ENCODE results near the gene CPEB4. TPM values are rescaled to one million over a fixed set of nuclear protein-coding genes. Genes with fewer than 3 reads are reported as not detected.

CPEB4 gene
- total and polyA plus RNA-seq, 10 donors, result 2.3 to 107 (median 81.0) TPM

DNA sequence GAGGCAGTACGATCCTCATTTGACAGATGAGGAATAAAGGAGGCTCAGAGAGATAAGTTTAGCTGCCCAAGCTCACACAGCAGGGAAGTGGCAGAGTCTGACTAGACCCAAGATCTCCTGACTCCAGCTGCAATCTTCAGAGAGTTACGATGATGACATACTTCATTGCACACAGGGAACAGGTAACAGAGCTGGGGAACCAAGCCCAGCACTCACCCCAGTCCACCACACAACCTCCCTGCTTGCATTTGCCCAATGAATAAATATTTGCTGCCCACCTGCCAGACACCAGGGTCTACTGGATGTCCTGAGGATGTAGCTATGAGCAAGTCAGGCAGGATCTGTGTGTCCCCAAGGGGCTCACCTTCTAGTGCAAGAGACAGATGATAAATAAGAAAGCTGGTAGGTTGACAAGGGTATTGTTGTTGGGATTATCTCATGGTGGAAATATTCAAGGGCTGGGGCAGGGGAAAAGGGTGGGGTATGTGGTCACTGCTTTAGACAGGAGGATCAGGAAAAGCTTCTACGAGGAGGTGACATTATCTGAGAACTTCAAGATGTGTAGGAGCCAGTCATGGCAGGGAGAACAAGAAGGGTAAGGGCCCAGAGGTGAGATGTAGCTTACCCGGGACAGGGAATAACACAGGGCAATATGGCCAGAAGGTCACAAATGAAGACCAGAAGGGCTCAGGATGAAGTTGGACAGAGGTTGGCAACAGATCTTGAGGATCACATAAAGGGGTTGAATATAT, 28.6 kb upstream of the CPEB4 start:
- no peaks in the 10 kb centered on the region for H3K9me3 ChIP-seq
- no peak for DNase-seq
- intact Hi-C loops (cut with DNase I; ENCODE audit: low total_unique reads), result no loop called here
- TF ChIP-seq POLR2A (IDR thresholded peaks at IDR 0.05) (no peak), POLR2AphosphoS5 (IDR thresholded peaks at IDR 0.05) (no peak)
- TF ChIP-seq, protein P1, sequence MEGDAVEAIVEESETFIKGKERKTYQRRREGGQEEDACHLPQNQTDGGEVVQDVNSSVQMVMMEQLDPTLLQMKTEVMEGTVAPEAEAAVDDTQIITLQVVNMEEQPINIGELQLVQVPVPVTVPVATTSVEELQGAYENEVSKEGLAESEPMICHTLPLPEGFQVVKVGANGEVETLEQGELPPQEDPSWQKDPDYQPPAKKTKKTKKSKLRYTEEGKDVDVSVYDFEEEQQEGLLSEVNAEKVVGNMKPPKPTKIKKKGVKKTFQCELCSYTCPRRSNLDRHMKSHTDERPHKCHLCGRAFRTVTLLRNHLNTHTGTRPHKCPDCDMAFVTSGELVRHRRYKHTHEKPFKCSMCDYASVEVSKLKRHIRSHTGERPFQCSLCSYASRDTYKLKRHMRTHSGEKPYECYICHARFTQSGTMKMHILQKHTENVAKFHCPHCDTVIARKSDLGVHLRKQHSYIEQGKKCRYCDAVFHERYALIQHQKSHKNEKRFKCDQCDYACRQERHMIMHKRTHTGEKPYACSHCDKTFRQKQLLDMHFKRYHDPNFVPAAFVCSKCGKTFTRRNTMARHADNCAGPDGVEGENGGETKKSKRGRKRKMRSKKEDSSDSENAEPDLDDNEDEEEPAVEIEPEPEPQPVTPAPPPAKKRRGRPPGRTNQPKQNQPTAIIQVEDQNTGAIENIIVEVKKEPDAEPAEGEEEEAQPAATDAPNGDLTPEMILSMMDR (IDR thresholded peaks at IDR 0.05 in 8 of 11, conservative IDR thresholded peaks at IDR 0.05 in 3 of 11), result no peak
- H3K4me3 ChIP-seq, result no peak overlapping the region
- peak overlapping the region in 1 of 8 donors; percentile 53 for H3K27ac ChIP-seq
- no peaks in the 10 kb centered on the region for H3K36me3 ChIP-seq
- WGBS, 5 donors, result 75 to 82% (median 82%) methylated on average over 4 of the region's 4 CpGs
- peaks cover 0 to 34% (median 18%) of the 10 kb centered on the region in 6 donors for H3K4me1 ChIP-seq
- H3K27me3 ChIP-seq (replicated peaks in 1 of 7), result no peaks in the 10 kb centered on the region

GRCh38 chr5:173862047-173862477, 26.1 kb upstream of the CPEB4 start:
- Histone ChIP-seq H3K27ac (no peak overlapping the region), H3K36me3 (no peaks in the 10 kb centered on the region), H3K9me3 (no peaks in the 10 kb centered on the region), H3K4me3 (no peak overlapping the region), H3K4me1 (peaks cover 0 to 59% (median 38%) of the 10 kb centered on the region in 6 donors), H3K27me3 (replicated peaks in 1 of 7) (no peaks in the 10 kb centered on the region)
- 82 to 92% (median 87%) methylated on average over 4 of the region's 4 CpGs for WGBS, 5 donors
- TF ChIP-seq, protein P1 (IDR thresholded peaks at IDR 0.05 in 8 of 11, conservative IDR thresholded peaks at IDR 0.05 in 3 of 11), result no peak
- TF ChIP-seq POLR2AphosphoS5 (IDR thresholded peaks at IDR 0.05) (no peak), POLR2A (IDR thresholded peaks at IDR 0.05) (no peak)
- DNase-seq, result no peak
- intact Hi-C loops (cut with DNase I; ENCODE audit: low total_unique reads), result no loop called here

GRCh38 chr5:173863359-173863758, 24.8 kb upstream of the CPEB4 start:
- intact Hi-C loops (cut with DNase I; ENCODE audit: low total_unique reads), result no loop called here
- no peak for DNase-seq
- Histone ChIP-seq H3K4me1 (peaks cover 0 to 69% (median 36%) of the 10 kb centered on the region in 6 donors), H3K27me3 (replicated peaks in 1 of 7) (no peaks in the 10 kb centered on the region), H3K36me3 (no peaks in the 10 kb centered on the region), H3K27ac (peak overlapping the region in 1 of 8 donors; percentile 93), H3K9me3 (no peaks in the 10 kb centered on the region), H3K4me3 (no peak overlapping the region)
- TF ChIP-seq POLR2A (IDR thresholded peaks at IDR 0.05) (no peak), POLR2AphosphoS5 (IDR thresholded peaks at IDR 0.05) (no peak)
- WGBS, 5 donors, result 67 to 85% (median 79%) methylated on average over 3 of the region's 3 CpGs

DNA sequence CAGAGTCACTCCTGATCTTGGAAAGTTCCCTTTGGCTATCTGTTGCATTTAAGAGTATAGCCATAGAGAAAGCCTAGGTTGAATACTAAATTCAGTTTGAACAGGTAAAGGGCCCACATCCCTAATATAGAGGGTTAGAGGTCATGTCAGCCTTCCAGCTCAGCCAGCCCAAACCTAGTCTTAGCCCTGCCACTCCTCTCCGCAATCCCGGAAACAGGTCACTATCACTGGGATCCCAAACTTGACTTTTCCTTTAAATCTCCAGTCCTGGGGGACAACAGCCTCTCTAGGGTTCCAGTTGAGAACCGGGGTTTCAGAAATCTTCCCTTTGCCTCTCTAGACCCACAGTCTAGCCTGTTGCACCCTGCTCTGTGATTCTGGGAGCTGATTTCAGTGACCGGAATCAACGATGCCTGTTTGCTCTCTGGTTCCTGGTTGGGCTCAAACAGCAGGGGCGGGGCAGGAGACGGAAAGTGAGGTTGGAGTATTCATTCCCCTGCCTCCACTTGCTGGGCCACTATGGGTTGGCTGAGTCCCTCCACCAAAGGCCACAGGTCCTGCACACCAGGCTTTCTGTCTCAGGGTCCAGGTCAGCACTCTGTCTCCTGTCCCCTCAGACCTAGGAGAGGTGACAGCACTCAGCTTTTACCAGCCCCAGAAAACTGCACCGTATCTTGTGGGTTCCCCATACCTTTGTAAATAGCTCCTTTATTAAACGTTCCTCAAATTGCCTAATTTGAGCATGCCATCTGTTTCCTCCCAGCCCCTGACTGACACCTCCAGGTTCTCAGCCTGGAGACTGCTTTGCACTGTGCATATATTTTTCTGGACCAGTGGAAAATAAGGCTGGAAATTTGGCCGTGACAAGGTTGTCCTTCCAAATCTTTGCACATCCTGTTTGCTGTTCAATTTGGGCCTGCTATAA, 23.8 kb upstream of the CPEB4 start:
- H3K4me3 ChIP-seq, result no peak overlapping the region
- intact Hi-C loops (cut with DNase I; ENCODE audit: low total_unique reads), result no loop called here
- 30 to 53% (median 37%) methylated on average over 10 of the region's 10 CpGs for WGBS, 5 donors

More for the DNA sequence above, 23.8 kb upstream of the CPEB4 start:
- DNase-seq, result peak; percentile 84
- H3K27me3 ChIP-seq (replicated peaks in 1 of 7), result no peaks in the 10 kb centered on the region
- peaks cover 0 to 69% (median 28%) of the 10 kb centered on the region in 6 donors for H3K4me1 ChIP-seq
- no peaks in the 10 kb centered on the region for H3K36me3 ChIP-seq
- no peaks in the 10 kb centered on the region for H3K9me3 ChIP-seq
- TF ChIP-seq POLR2AphosphoS5 (IDR thresholded peaks at IDR 0.05), result no peak
- peak overlapping the region; percentile 42 to 93 (median 86) for H3K27ac ChIP-seq
